Superior temporal gyrus (tissue), 1 donor: ENCODE results near the gene GOLGA6L24.
"Not testable (repeated sequence)": the region's sequence is repeated elsewhere in the genome, so short reads cannot be mapped to it uniquely, and the experiment has no call there.

Source experiments
- DNase-seq: peaks from one replicate; pipeline ENCODE4 v3.0.0-alpha.2; 2016; ENCODE audit errors: extremely low spot score

The GOLGA6L24 gene, protein sequence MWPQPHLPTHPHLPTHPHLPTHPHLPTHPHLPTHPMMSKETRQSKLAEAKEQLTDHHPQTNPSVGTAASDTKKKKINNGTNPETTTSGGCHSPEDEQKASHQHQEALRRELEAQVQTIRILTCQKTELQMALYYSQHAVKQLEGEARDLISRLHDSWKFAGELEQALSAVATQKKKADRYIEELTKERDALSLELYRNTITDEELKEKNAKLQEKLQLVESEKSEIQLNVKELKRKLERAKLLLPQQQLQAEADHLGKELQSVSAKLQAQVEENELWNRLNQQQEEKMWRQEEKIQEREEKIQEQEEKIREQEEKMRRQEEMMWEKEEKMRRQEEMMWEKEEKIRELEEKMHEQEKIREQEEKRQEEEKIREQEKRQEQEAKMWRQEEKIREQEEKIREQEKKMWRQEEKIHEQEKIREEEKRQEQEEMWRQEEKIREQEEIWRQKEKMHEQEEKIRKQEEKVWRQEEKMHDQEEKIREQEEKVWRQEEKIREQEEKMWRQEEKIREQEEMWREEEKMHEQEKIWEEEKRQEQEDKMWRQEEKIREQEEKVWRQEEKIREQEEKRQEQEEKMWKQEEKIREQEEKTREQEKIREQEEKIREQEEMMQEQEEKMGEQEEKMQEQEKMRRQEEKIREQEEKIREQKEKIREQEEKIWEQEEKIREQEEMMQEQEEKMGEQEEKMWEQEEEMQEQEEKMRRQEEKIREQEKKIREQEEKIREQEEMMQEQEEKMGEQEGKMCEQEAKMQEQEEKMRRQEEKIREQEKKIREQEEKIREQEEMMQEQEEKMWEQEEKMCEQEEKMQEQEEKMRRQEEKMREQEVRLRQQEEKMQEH

DNA sequence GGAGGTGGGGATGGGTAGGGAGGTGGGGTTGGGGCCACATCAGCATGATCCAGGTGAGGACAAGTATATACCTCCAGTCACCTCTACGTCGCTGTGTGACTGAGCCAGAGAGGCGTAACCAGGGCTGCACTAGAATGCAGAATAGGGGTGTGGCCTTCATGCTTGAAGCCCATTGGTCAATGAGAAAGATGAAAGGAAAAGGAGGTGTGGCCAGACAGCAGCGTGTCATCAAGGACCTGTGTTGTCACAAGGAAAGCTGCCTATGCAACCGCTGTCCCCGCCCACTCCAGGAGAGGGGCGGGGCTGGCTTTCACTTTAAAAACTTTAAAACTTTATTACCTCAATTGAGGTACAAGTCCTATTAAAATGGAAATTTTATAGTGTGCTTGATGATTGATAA lies at the start of gene GOLGA6L24:
Gene GOLGA6L24 (minus strand): TSS at position 101 of the 400 bp plus-strand sequence. CDS start 61 bp downstream, at position 40.
- DNase-seq: not testable (repeated sequence)

DNA sequence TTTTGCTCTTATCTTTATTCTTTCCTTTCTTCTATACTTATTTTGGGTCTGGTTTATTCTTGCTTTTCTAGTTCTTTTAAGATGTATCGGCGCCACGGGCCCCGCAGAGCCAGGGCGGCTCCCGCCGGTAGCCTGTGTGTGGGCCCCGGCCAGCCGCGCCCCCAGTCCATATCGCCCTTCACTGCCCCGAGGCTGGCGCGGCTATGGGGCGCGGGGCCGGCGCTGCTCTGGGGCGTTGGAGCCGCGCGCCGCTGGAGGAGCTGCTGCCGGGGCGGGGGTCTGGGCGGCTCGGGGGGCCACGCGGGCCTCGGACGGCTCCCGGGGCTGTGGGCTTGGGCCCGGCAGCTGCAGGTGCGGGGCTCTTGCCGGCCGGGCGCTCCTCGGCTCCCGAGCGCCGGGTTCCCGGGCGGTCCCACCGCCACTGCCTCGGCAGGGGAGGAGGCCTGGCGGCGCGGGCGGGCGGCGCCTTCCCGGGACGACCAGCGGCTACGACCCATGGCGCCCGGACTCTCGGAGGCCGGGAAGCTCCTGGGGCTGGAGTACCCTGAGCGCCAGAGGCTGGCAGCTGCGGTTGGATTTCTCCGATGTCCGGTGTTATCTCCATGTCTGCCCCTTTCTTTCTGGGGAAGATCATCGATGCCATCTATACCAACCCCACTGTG lies 45.0 kb upstream of the GOLGA6L24 start:
- DNase-seq: not testable (repeated sequence)

DNA sequence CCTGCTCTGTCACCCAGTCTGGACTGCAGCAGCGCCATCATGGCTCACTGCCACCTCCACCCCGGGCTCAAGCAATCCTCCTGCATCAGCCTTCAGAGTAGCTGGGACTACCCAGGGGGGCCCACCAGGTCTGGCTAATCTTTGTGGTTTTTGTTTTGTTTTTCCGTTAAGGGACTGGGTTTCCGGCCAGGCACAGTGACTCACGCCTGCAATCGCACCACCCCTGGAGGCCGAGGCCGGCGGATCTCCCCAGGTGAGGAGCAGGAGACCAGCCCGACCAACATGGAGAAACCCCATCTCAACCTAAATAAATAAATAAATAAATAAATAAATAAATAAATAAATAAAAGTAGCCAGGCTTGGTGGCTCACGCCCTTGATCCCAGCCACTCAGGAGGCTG lies 38.1 kb upstream of the GOLGA6L24 start:
- not testable (repeated sequence) for DNase-seq

DNA sequence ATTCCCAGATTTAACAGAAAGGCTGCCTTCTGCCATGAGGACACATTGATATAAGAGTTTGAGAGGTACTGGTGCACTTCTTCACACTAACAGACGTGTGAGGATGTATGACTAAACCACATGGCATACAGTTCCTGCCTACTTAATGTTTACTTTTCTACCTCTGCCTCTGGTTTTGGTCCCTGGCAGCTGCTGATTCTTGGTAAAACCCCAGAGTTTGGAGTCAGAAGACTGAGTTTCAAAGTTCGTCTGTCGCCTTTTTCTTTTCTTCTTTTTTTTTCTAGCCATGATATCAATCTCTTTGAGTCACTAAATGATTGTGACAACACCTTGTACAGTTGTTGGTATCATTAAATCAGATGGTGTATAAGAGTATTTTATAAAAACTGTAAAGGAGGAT lies 22.2 kb upstream of the GOLGA6L24 start:
- not testable (repeated sequence) for DNase-seq

DNA sequence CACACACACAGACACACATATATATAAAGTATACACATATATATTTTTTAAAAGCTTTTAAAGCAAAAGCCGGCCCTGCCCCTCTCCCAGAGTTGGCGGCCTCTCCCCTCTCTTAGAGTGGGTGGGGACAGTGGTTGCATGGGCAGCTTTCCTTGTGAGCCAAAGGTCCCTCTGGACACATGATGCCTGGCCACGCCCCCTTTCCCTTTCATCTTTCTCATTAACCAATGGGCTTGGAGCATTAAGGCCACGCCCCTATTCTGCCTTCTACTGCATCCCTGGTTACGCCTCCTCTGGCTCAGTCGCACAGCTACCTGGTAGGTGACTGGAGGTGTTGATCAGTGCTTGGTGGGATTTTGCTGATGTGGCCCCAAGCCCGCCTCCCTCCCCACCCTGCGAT lies 20.5 kb upstream of the GOLGA6L24 start, which contains the start of gene GOLGA8F:
Gene GOLGA8F (plus strand): TSS at position 301 of the 400 bp plus-strand sequence. CDS start 98 bp downstream, at position 399.
- not testable (repeated sequence) for DNase-seq

DNA sequence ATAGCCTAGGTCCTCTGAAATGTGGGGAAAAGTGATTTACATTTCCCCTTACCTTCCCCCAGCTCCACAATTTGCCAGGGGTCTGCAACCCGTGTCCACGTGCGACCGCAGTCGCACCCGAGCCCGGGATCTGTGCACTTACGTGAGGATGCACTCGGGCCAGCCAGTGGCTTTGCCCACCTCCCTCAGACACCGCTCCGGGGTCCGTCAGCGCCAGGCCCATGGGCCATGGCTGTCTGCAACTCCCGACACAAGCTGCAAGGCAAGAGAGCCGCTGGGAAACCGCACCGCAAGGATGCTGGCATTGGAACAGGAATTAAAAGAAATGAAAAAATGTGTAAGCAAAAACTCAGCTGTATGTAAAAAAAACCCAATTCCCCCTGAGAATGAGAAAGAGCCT lies 7.6 kb upstream of the GOLGA6L24 start:
- not testable (repeated sequence) for DNase-seq

DNA sequence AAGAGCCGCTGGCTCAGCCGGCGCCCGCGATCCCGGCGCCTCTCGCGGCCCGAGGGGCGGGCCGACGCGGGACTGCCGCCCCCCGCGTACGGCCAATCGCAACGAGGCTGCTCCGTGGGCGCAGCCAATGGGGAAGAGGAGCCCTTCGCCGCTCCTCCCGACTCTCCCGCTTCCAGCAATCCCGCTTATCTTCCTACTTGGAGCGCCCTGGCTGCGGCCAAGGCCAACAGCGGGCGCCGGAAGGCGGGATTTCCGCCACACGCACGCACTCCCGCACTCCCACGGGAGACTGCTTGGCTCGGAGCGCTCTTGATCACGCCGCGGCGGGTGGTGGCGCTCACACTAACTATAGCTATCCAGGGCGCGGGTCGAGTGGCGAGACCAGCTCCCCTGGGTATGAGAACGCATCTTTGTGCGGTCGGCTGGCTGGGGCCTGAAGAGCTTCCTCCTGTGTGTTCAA lies 35.7 kb downstream of the GOLGA6L24 start, which contains the start of gene HERC2:
Gene HERC2 (minus strand): TSS at position 51 of the 460 bp plus-strand sequence. CDS start 746 bp downstream, outside the sequence.
- not testable (repeated sequence) for DNase-seq

DNA sequence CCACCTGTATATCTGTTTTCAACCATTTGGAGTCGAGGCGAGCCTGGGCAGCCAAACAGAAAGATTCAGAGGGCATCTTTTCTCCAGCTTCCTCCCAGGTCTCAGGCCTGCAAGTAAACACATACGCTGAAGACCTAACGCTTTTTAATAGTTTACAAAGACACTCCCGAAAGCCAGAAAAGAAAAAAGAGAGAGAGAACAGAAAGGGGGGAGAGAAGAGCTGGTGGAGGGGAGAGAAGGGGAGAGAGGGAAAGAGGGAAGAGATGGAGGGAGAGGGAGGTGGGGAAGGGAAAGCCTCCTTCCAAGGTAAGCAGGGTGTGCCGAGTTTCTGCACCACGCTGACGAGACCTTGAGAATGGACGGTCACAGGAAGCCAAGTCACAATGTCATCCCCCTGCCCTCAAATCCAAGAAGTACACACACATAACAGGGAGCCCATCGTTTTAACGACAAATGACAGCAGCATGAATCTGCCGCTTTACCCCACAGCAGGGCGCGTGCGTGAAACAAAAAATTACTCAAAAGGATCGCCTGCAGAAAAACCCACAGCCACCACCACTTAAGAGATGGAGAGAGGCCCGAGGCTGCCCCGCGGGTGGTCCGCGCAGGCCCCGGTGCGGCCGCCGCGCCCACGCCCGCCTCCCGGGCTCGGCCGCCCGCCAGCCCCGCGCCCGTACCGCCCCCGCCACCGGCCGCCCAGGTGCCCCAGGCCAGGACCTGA lies 36.4 kb downstream of the GOLGA6L24 start:
- DNase-seq: not testable (repeated sequence)

DNA sequence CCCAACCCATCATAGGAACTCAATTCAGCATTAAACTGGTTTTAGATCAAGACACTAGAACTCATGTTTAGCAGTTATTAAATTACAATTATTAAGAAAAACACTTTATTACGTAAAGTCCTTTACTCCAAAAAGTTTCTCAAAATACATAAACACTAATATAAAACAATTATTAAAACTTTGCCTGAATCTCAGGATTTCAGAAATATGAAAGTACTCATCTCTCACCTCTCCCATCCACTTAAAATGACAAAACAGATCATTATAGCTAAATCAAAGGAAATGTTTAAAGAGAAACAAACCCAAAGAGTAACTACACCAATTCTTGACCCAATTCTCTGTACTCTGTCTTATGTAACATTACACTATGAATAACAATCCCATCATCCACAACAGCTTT lies 38.2 kb downstream of the GOLGA6L24 start:
- DNase-seq: not testable (repeated sequence)

DNA sequence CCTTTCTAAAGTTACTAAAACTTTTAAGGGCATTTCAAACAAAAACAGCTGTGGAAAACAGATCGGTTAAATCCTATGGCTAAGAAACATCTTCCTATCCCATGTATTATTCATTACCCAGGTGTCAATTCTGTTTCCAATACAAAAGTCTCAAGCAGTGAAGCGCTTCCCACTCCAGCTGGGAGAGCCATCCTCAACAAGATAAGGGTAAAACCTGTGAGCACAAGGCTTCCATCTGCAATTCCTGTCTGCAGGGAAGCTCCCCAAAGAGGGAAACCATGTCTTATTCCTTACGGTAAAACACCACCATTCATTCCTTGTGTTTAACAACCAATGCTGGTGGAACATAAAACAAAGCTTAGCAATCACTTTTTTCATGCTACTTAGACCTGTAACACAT lies 39.1 kb downstream of the GOLGA6L24 start:
- DNase-seq: not testable (repeated sequence)

DNA sequence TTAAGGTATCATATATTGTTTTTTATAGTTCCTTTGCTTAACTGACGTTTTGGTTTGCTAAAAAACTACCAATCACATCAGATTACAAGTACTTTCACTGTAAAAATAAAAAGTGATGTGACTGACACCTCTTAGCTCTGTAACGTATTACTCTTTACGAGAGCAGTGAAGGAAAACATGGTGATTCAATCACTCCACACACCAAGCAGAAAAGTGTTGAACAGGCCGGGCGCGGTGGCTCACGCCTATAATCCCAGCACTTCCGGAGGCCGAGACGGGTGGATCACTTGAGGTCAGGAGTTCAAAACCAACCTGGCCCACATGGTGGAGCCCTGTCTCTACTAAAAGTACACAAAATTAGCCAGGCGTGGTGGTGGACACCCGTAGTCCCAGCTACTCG lies 39.8 kb downstream of the GOLGA6L24 start:
- not testable (repeated sequence) for DNase-seq

DNA sequence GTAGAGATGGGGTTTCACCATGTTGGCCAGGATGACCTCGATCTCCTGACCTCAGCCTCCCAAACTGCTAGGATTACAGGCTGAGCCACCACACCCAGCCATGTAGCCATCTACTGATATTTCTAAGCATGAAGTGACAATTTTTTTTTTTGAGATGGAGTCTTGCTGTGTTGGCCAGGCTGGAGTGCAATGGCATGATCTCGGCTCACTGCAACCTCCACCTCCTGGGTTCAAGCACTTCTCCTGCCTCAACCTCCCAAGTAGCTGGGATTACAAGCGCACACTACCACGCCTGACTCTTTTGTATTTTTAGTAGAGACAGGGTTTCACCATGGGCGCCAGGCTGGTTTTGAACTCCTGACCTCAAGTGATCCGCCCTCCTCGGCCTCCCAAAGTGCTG lies 40.9 kb downstream of the GOLGA6L24 start:
- DNase-seq: not testable (repeated sequence)

DNA sequence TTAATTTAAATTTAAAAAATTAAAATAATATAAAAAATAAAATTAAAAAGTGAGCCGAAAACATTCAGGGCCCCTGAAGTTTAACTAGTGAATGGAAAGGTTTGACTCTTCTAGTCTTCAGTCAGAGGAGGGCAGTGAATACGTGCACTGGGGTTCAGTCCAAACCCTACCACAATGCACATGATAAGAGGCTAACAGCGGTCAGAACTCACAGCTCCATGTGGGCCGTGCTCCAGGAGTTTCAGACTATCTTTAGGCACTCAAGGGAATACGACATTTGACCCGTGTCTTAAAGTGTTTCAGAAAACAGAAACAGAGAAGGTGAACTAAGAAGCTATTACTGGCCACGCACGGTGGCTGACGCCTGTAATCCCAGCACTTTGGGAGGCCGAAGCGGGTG lies 47.4 kb downstream of the GOLGA6L24 start:
- DNase-seq: not testable (repeated sequence)

DNA sequence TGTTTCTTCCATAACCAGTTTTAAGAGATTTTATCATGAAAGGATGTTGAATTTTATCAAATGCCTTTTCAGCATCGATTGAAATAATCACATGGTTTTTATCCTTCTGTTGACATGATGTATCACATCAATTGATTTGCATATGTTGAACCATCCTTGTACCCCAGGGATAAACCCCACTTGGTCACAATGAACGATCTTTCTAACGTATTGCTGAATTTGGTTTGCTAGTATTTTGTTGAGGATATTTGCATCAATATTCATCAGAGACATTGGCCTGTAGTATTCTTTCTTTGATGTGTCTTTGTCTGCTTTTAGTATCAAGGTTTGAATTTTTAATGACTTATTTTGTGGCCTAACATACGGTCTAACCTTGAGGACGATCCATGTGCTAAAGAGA lies 49.2 kb downstream of the GOLGA6L24 start:
- not testable (repeated sequence) for DNase-seq
